HG03095 (cell line): Measurements from ENCODE around the gene EXOC6.

Experiments used
- ATAC-seq: cut with Tn5 transposase; IDR thresholded peaks from one replicate; pipeline ENCODE4 v1.9.1; 2021; ENCODE audit warnings: moderate library complexity; ENCODE audit not compliant: unreplicated experiment

EXOC6 gene

GRCh38 chr10:93074597-93075368, 226.5 kb downstream of the EXOC6 start:
- no peak for ATAC-seq

- no peak for ATAC-seq
Measured at GRCh38 chr10:93075369-93076221, 227.3 kb downstream of the EXOC6 start.

- ATAC-seq, result no peak
Measured at GRCh38 chr10:93076871-93077270, 228.6 kb downstream of the EXOC6 start.

GRCh38 chr10:93077860-93078337, 229.6 kb downstream of the EXOC6 start:
- ATAC-seq, result no peak

GRCh38 chr10:93079663-93080349, 231.5 kb downstream of the EXOC6 start:
- ATAC-seq, result no peak

GRCh38 chr10:93080350-93081046, 232.2 kb downstream of the EXOC6 start:
- no peak for ATAC-seq

- no peak for ATAC-seq
Measured at GRCh38 chr10:93081318-93081717, 233.0 kb downstream of the EXOC6 start.

GRCh38 chr10:93081834-93082233, 233.5 kb downstream of the EXOC6 start:
- no peak for ATAC-seq

GRCh38 chr10:93083743-93084539, 235.6 kb downstream of the EXOC6 start:
- ATAC-seq, result no peak

- no peak for ATAC-seq
Measured at GRCh38 chr10:93085272-93085859, 237.0 kb downstream of the EXOC6 start.

GRCh38 chr10:93086289-93086688, 238.0 kb downstream of the EXOC6 start:
- ATAC-seq, result no peak

- no peak for ATAC-seq
Measured at GRCh38 chr10:93087846-93088245, 239.5 kb downstream of the EXOC6 start.

- no peak for ATAC-seq
Measured at GRCh38 chr10:93088466-93088865, 240.1 kb downstream of the EXOC6 start.

- no peak for ATAC-seq
Measured at GRCh38 chr10:93090619-93091018, 242.3 kb downstream of the EXOC6 start.

GRCh38 chr10:93091960-93092359, 243.6 kb downstream of the EXOC6 start:
- ATAC-seq, result no peak

- no peak for ATAC-seq
Measured at GRCh38 chr10:93095225-93095624, 246.9 kb downstream of the EXOC6 start.

GRCh38 chr10:93096901-93097300, 248.6 kb downstream of the EXOC6 start:
- ATAC-seq, result no peak

GRCh38 chr10:93097386-93097785, 249.1 kb downstream of the EXOC6 start:
- no peak for ATAC-seq

GRCh38 chr10:93098816-93099215, 250.5 kb downstream of the EXOC6 start:
- no peak for ATAC-seq

GRCh38 chr10:93099670-93100069, 251.3 kb downstream of the EXOC6 start:
- ATAC-seq, result no peak
